ENCODE data around the gene XPO5.

GRCh38 chr6:43508481-43509141 lies 67.2 kb downstream of the XPO5 start:
- TF ChIP-seq CTCF (IDR thresholded peaks at IDR 0.05 in 2 of 3, conservative IDR thresholded peaks at IDR 0.05 in 1 of 3; ENCODE audit: borderline replicate concordance in 1 of 3, insufficient read depth in 1 of 3, low read depth in 2 of 3, low read length in 2 of 3) (0 out of 6 replicates have a peak, but pooled peaks of 1 of the 3 experiments have one; percentile 8), EZH2 (IDR thresholded peaks at IDR 0.05) (no peak), POLR2A (IDR thresholded peaks at IDR 0.05; ENCODE audit: borderline replicate concordance, extremely low read depth, insufficient read depth, insufficient read length) (no peak)

Measured in HCT116 (cell line).